OCI-LY7 (cell line): ENCODE measurements around the gene PTCH2. TPM values are rescaled to one million over a fixed set of nuclear protein-coding genes. Genes with fewer than 3 reads are reported as not detected.

Source experiments
- BruUV-seq: library from RNA; stranded (reverse); fragments of 400-500 nt; replicated peaks from 2 replicates; lab custom pipeline; 2021; lab: Mats Ljungman, UMichigan
- CTCF ChIA-PET: fragments of 300-600 bp; sonication (Branson Sonifier 250); formaldehyde crosslinking; loops from one replicate; lab custom pipeline; 2022; ENCODE audit warnings: antibody characterized with exemption; ENCODE audit not compliant: unreplicated experiment; lab: Charles Lee
- POLR2A ChIA-PET: fragments of 300-600 bp; sonication (Branson Sonifier 250); formaldehyde crosslinking; loops from one replicate; lab custom pipeline; 2022; ENCODE audit warnings: antibody characterized with exemption; lab: Charles Lee
- DNase-seq: peaks from one replicate; pipeline ENCODE4 v3.0.0-alpha.2; 2015; ENCODE audit warnings: low spot score
- H2AFZ ChIP-seq: fragments of 200-600 bp; sonication (generic), shearing (Covaris generic); 2 replicates; pipeline ENCODE4 v1.6.1; 2014; ENCODE audit warnings: mild to moderate bottlenecking, antibody characterized with exemption, low read length, moderate library complexity
- H3K27ac ChIP-seq: fragments of 200-600 bp; sonication (generic); 2 replicates; pipeline ENCODE4 v1.5.1; 2014; ENCODE audit warnings: mixed run types, low read depth, mild to moderate bottlenecking, moderate library complexity, low read length, inconsistent platforms; ENCODE audit not compliant: poor library complexity, severe bottlenecking
- H3K36me3 ChIP-seq: fragments of 200-600 bp; sonication (generic); 2 replicates; pipeline ENCODE4 v1.6.1; 2014; ENCODE audit warnings: mild to moderate bottlenecking, antibody characterized with exemption, low read length, moderate library complexity, mixed read lengths; ENCODE audit not compliant: insufficient read depth
- H3K4me1 ChIP-seq: fragments of 200-600 bp; sonication (generic); 2 replicates; pipeline ENCODE4 v1.5.1; 2014; ENCODE audit warnings: mild to moderate bottlenecking, low read length; ENCODE audit not compliant: insufficient read depth, poor library complexity, severe bottlenecking
- H3K4me2 ChIP-seq: fragments of 200-600 bp; sonication (generic); 2 replicates; pipeline ENCODE4 v1.6.1; 2014; ENCODE audit warnings: mild to moderate bottlenecking, low read length
- H3K4me3 ChIP-seq: fragments of 200-600 bp; sonication (generic); 2 replicates; pipeline ENCODE4 v1.5.1; 2014; ENCODE audit warnings: mild to moderate bottlenecking, low read depth, low read length; ENCODE audit not compliant: poor library complexity, severe bottlenecking
- H3K79me2 ChIP-seq: fragments of 200-600 bp; sonication (generic); 2 replicates; pipeline ENCODE4 v1.6.1; 2016; ENCODE audit warnings: low read depth, mild to moderate bottlenecking, low read length, moderate library complexity, mixed read lengths; ENCODE audit not compliant: insufficient read depth
- H3K9me2 ChIP-seq: fragments of 200-600 bp; sonication (generic); 2 replicates; pipeline ENCODE4 v1.6.1; 2016; ENCODE audit warnings: mild to moderate bottlenecking, low read length, mixed read lengths; ENCODE audit not compliant: insufficient read depth
- H3K9me3 ChIP-seq: fragments of 200-600 bp; sonication (generic); 2 replicates; pipeline ENCODE4 v1.6.1; 2014; ENCODE audit warnings: mild to moderate bottlenecking, mixed run types, low read length, mixed read lengths
- H4K20me1 ChIP-seq: fragments of 200-600 bp; sonication (generic); 2 replicates; pipeline ENCODE4 v1.6.1; 2014; ENCODE audit warnings: mild to moderate bottlenecking, antibody characterized with exemption, low read length, moderate library complexity, mixed read lengths; ENCODE audit not compliant: insufficient read depth
- EZH2phosphoT487 ChIP-seq: fragments of 200-600 bp; sonication (generic); IDR thresholded peaks from 2 replicates; pipeline ENCODE4 v1.6.1; 2018; ENCODE audit warnings: low read depth, borderline replicate concordance, mild to moderate bottlenecking, mixed run types, antibody characterized with exemption, low read length, moderate library complexity, mixed read lengths
- intact Hi-C: fragments of 100-400 bp; cut with micrococcal nuclease; formaldehyde crosslinking; loops from one replicate; pipeline ENCODE4 v1.10.0; 2022; ENCODE audit not compliant: unreplicated experiment
- total RNA-seq, 2 experiments: library from RNA; depleted of rRNA in 1 of 2; stranded (reverse); fragments of >200 nt in 1 of 2; shearing (Covaris generic) in 1 of 2; gene quantifications; 2 replicates each; pipeline ENCODE4 v1.2.3, GENCODE V29; 2014 to 2022
- TF ChIP-seq, protein P1 (sequence below): fragments of 200-600 bp; sonication (generic); conservative IDR thresholded peaks from 2 replicates; pipeline ENCODE4 v1.5.1; 2014; ENCODE audit warnings: mild to moderate bottlenecking, antibody characterized with exemption, low read length, moderate library complexity, mixed read lengths

Gene PTCH2
- total RNA-seq, 2 experiments from 2014 or later, result 0.60 to 1.0 TPM

- TF ChIP-seq, protein P1, sequence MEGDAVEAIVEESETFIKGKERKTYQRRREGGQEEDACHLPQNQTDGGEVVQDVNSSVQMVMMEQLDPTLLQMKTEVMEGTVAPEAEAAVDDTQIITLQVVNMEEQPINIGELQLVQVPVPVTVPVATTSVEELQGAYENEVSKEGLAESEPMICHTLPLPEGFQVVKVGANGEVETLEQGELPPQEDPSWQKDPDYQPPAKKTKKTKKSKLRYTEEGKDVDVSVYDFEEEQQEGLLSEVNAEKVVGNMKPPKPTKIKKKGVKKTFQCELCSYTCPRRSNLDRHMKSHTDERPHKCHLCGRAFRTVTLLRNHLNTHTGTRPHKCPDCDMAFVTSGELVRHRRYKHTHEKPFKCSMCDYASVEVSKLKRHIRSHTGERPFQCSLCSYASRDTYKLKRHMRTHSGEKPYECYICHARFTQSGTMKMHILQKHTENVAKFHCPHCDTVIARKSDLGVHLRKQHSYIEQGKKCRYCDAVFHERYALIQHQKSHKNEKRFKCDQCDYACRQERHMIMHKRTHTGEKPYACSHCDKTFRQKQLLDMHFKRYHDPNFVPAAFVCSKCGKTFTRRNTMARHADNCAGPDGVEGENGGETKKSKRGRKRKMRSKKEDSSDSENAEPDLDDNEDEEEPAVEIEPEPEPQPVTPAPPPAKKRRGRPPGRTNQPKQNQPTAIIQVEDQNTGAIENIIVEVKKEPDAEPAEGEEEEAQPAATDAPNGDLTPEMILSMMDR, result no peak
- TF ChIP-seq EZH2phosphoT487, result no peak
- no peaks in the 10 kb centered on the region for H4K20me1 ChIP-seq
- ChIA-PET POLR2A (interaction anchor here (0.5 to 4.2 kb wide), 9 partner anchors 8 to 692 kb away, joined by 3 to 54 read pairs (median 5); partner anchors contain the start of genes PLK3 and RNU5D-1), CTCF (interaction anchor here (1.1 to 1.4 kb wide), 3 partner anchors 11 to 78 kb away, joined by 6 to 9 read pairs (median 8); partner anchors contain the start of gene RNU5D-1)
- intact Hi-C loops, result no loop called here
- no peak for DNase-seq
- no peaks in the 10 kb centered on the region for H3K9me2 ChIP-seq
- no peaks in the 10 kb centered on the region for H3K79me2 ChIP-seq
- H3K27ac ChIP-seq, result peak within 1 kb of the TSS; percentile 74
- peak within 1 kb of the TSS; percentile 57 for H3K4me2 ChIP-seq
- no peaks in the 10 kb centered on the region for H3K9me3 ChIP-seq
- peaks cover 42% of the 10 kb centered on the region for H3K4me1 ChIP-seq
- peak within 1 kb of the TSS; percentile 70; the same call in 1 of the 2 replicates for H2AFZ ChIP-seq
- H3K36me3 ChIP-seq, result peaks cover 12% of the 10 kb centered on the region
- no TSS peak for BruUV-seq
- H3K4me3 ChIP-seq, result peak within 1 kb of the TSS; percentile 9
These were observed 34.8 kb downstream of the PTCH2 start, which contains the start of gene BTBD19 for GRCh38 chr1:44808063-44808937. Gene BTBD19 (plus strand): TSS chr1:44808523. CDS start chr1:44808821, 298 bp downstream.

- peak; percentile 68 for DNase-seq
- H2AFZ ChIP-seq, result peak overlapping the region; percentile 11; the same call in 1 of the 2 replicates
These were observed 35.5 kb downstream of the PTCH2 start for GRCh38 chr1:44807364-44808062.

More at GRCh38 chr1:44807364-44808062, 35.5 kb downstream of the PTCH2 start:
- POLR2A ChIA-PET, result interaction anchor here (0.5 to 4.2 kb wide), 5 partner anchors 12 to 693 kb away, joined by 3 to 54 read pairs (median 13); partner anchors contain the start of gene RNU5D-1
- no peaks in the 10 kb centered on the region for H4K20me1 ChIP-seq
- CTCF ChIA-PET, result no interaction called here
- no peaks in the 10 kb centered on the region for H3K9me3 ChIP-seq
- H3K9me2 ChIP-seq, result no peaks in the 10 kb centered on the region
- peaks cover 15% of the 10 kb centered on the region for H3K36me3 ChIP-seq
- no peak overlapping the region for H3K4me3 ChIP-seq
- BruUV-seq, result no TSS peak
- no peaks in the 10 kb centered on the region for H3K79me2 ChIP-seq
- H3K27ac ChIP-seq, result peak overlapping the region; percentile 74
- peaks cover 44% of the 10 kb centered on the region for H3K4me1 ChIP-seq
- peak overlapping the region; percentile 57 for H3K4me2 ChIP-seq
- intact Hi-C loops, result no loop called here
- TF ChIP-seq EZH2phosphoT487, result no peak
- TF ChIP-seq, protein P1, result no peak
